ENCODE measurements around the gene FAM186B. TPM values are rescaled to one million over a fixed set of nuclear protein-coding genes. Genes with fewer than 3 reads are reported as not detected.

The FAM186B gene
- total RNA-seq, 4 donors from 2014 or later = 0.35 to 1.0 TPM; not detected in 2

DNA sequence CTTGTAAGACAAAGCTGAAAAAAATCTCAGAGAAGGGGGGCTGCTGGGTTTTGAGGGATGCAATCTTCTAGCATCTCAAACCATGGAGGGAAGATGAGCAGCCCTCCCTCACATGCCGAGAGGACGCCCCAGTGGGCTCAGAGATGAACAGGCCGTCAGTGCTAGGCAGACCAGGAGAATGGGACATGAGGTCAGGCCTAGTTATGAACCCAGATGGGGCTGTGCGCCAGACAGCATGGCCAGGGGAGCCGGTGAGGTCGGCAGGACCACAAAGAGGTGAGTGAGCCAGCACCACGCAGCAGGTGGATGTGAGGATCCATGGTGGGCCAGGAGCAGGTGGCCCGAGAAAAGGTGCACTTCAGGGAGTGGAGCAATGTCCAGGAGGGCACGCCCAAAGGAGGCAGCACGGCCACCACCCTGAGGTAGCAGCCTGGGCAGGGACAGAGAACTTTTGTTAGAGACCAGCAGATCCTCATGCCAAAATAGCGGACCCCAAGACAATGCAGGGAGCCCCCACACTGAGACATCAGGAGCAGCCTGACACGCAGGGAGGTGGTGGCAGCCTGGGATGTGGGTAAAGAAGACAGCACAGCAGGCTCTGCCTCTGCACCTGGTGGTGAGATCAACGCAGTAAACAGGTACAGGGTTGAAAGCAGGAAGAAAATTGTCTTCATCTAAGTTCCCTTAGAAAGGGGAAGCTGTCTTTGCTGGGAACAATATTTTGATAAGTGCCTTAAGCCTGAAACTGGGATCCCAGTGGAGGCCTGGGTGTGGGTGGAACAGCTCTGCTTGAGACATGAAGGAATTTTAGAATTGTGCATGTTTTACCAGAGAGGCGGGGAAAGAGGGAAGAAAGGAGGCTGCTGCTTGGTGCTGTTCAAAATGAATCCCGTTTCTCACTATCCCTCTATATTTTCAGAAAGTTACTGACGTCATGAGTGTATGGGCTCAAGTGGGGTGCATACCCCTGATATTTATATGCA, 19.7 kb downstream of the FAM186B start:
- DNase-seq = no peak
- H3K27ac ChIP-seq = no peak overlapping the region

DNA sequence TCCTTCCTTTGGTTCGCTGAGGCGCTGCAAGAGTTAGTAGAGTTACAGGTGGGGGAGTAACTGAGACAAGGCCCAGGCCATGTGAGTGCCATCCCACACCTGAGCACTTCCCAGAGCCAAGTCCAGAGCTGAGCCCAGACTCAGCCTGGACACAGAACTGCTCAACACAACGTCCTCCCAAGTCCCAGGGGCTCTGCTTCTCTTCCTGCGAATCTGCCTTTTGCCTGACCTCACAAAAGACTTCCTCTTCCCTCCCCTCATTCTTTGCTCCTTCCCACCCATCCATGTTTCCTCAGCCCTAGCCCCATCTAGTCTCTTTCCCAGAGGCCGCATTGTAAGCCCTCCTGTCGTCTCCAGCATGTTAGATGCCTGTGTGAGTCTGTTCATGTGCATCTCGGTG, 20.8 kb downstream of the FAM186B start:
- Histone ChIP-seq H3K27me3 (no peaks in the 10 kb centered on the region), H3K36me3 (no peaks in the 10 kb centered on the region), H3K4me3 (no peak overlapping the region), H3K9me3 (no peaks in the 10 kb centered on the region), H3K4me1 (peaks cover 0 to 5% (median 0%) of the 10 kb centered on the region in 4 donors), H3K27ac (no peak overlapping the region)
- DNase-seq = no peak
- no peak for TF ChIP-seq POLR2A (IDR thresholded peaks at IDR 0.05)
- TF ChIP-seq, protein P1, sequence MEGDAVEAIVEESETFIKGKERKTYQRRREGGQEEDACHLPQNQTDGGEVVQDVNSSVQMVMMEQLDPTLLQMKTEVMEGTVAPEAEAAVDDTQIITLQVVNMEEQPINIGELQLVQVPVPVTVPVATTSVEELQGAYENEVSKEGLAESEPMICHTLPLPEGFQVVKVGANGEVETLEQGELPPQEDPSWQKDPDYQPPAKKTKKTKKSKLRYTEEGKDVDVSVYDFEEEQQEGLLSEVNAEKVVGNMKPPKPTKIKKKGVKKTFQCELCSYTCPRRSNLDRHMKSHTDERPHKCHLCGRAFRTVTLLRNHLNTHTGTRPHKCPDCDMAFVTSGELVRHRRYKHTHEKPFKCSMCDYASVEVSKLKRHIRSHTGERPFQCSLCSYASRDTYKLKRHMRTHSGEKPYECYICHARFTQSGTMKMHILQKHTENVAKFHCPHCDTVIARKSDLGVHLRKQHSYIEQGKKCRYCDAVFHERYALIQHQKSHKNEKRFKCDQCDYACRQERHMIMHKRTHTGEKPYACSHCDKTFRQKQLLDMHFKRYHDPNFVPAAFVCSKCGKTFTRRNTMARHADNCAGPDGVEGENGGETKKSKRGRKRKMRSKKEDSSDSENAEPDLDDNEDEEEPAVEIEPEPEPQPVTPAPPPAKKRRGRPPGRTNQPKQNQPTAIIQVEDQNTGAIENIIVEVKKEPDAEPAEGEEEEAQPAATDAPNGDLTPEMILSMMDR (IDR thresholded peaks at IDR 0.05) = no peak

More for the DNA sequence above, 19.7 kb downstream of the FAM186B start:
- H3K4me3 ChIP-seq = no peak overlapping the region
- H3K36me3 ChIP-seq = no peaks in the 10 kb centered on the region
- no peaks in the 10 kb centered on the region for H3K27me3 ChIP-seq
- TF ChIP-seq, protein P1 (IDR thresholded peaks at IDR 0.05) = no peak
- TF ChIP-seq POLR2A (IDR thresholded peaks at IDR 0.05) = no peak
- H3K9me3 ChIP-seq = no peaks in the 10 kb centered on the region
- peaks cover 0 to 5% (median 0%) of the 10 kb centered on the region in 4 donors for H3K4me1 ChIP-seq

DNA sequence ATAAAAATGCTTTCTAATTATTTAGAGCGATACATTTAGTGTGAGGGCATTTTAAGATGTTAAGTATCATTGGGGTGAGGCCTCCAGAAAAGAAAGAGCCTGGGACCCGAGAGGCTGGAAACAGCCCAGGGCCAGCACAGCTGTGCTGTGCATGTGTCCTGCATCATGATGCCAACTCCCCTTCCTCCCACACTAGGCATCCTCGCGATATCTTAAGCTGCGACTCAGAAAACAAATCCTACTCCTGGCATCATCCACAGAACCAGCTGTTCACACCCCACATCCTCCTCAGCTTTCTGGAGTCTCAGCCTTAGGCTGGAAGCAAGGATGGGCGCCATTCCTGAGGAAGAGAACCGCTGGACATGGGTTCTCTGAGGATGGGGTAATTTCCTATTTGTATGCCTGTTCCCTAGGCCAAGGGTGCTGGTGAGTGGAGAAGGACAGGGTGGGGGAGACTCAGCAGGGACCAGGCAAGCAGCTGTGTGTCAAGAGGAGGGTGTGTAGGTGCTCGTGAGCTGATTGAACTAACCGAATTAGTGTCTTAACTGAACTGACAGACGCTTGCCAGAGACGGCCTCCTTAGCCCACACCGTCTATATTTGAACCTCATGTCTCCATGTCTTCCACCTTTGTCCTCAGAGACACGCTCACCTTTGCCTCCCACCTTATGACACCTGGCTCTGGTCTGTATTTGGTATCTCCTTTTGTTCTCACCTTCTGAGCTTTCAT, 21.9 kb downstream of the FAM186B start:
- no peak overlapping the region for H3K4me3 ChIP-seq
- H3K27me3 ChIP-seq = no peaks in the 10 kb centered on the region
- H3K36me3 ChIP-seq = no peaks in the 10 kb centered on the region
- H3K27ac ChIP-seq = no peak overlapping the region
- DNase-seq = no peak
- H3K9me3 ChIP-seq = no peaks in the 10 kb centered on the region
- no peak for TF ChIP-seq POLR2A (IDR thresholded peaks at IDR 0.05)
- TF ChIP-seq, protein P1 (IDR thresholded peaks at IDR 0.05) = no peak
- peaks cover 0 to 5% (median 0%) of the 10 kb centered on the region in 4 donors for H3K4me1 ChIP-seq

DNA sequence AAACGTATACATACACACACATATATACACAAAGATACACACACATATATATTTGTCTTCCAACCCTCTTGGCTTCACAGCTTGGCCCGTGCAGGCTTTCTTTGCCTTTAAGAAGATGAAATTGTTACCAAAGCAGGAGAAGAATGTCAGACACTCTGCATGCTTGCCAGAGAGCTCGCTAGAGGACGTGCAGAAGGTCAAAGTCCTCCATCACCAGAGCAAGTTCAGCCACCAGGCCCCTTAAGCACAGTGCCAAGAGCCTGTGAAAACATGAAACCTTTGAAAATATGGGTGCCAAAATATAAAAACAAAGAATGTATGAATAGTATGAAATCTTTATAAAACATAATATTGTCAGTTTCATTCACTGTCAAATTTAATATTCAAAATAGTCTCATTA, 22.6 kb downstream of the FAM186B start:
- H3K27ac ChIP-seq = no peak overlapping the region
- TF ChIP-seq, protein P1 (IDR thresholded peaks at IDR 0.05) = no peak
- TF ChIP-seq POLR2A (IDR thresholded peaks at IDR 0.05) = no peak
- no peak overlapping the region for H3K4me3 ChIP-seq
- DNase-seq = no peak
- H3K27me3 ChIP-seq = no peaks in the 10 kb centered on the region
- H3K4me1 ChIP-seq = peaks cover 0 to 5% (median 0%) of the 10 kb centered on the region in 4 donors
- H3K36me3 ChIP-seq = no peaks in the 10 kb centered on the region
- no peaks in the 10 kb centered on the region for H3K9me3 ChIP-seq

DNA sequence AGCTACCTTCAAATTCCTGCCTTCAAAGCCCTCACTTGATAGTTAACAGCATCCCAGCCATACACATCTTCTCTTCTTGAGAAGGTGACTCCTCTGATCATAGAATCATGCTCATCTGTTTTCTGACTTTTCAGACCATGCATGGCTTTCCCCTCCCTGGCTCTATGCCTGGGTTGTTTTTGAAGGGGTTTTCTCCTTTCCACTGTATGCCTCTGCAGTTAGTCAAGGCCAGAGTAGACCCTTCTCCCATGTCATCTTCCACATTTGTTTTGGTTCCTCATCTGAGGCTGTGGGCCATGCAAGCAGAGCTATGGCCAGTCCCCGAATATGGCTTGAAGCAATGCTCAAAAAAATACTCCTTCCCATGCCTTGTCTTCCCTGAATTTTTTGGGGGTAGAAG, 23.2 kb downstream of the FAM186B start:
- Histone ChIP-seq H3K4me1 (peaks cover 0 to 5% (median 0%) of the 10 kb centered on the region in 4 donors), H3K4me3 (no peak overlapping the region), H3K9me3 (no peaks in the 10 kb centered on the region), H3K27ac (no peak overlapping the region), H3K27me3 (no peaks in the 10 kb centered on the region), H3K36me3 (no peaks in the 10 kb centered on the region)
- TF ChIP-seq, protein P1 (IDR thresholded peaks at IDR 0.05) = no peak
- TF ChIP-seq POLR2A (IDR thresholded peaks at IDR 0.05) = no peak
- DNase-seq = no peak

Data from Peyer's patch (tissue), 4 donors.